ENCODE data around the gene FURIN. TPM values are rescaled to one million over a fixed set of nuclear protein-coding genes. Genes with fewer than 3 reads are reported as not detected.

Gene FURIN
- total and polyA plus RNA-seq, 9 of the 15 experiments (the other 6 are each of a cell fraction or from before 2014, with no cell fraction given): 0.92 to 99.9 (median 34.8) TPM

DNA sequence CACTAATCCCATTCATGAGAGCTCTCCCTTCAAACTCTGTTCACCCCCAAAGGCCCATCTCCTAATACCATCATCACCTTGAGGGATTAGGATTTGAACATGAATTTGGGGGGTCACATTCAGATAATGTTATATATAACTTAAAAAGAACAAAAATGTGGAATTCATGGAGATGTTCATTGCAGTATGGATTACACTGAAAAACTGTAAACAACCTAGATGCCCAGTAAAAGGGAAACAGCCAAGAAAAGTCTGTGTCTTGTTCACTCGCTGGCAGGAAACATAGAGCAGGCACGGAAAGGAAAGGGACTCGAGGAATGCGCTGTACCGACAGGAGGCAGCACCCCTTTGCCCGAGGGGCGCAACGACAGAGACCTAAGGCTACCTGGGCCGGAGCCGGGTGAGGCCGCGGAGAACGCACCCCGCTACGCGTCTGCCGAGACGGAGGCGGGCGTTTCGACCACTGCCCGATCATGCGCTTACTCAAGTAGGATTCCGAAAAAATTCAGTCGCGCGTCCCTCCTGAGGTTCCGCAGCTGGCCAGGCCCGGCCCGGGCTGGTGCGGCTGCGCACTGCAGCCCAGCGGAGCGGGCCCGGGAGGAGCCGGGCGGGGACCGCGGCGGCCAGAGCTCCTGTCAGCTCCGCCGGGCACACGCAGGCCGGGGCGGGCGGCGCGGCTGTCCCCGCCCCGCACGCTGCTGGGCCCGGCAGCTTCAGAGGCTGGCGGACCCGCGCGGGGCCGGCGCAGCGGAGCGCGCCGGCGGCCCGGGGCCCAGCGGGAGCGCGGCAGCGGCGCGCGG lies 33.9 kb downstream of the FURIN start (continued):
- TF ChIP-seq, protein P1, sequence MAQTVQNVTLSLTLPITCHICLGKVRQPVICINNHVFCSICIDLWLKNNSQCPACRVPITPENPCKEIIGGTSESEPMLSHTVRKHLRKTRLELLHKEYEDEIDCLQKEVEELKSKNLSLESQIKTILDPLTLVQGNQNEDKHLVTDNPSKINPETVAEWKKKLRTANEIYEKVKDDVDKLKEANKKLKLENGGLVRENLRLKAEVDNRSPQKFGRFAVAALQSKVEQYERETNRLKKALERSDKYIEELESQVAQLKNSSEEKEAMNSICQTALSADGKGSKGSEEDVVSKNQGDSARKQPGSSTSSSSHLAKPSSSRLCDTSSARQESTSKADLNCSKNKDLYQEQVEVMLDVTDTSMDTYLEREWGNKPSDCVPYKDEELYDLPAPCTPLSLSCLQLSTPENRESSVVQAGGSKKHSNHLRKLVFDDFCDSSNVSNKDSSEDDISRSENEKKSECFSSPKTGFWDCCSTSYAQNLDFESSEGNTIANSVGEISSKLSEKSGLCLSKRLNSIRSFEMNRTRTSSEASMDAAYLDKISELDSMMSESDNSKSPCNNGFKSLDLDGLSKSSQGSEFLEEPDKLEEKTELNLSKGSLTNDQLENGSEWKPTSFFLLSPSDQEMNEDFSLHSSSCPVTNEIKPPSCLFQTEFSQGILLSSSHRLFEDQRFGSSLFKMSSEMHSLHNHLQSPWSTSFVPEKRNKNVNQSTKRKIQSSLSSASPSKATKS (CRISPR knock-in tag; IDR thresholded peaks at IDR 0.05): no peak
- TF ChIP-seq KDM1A (IDR thresholded peaks at IDR 0.05) (no peak; a peak in 1 of 4 replicates), KDM5B (IDR thresholded peaks at IDR 0.05; ENCODE audit: insufficient replicate concordance, low read depth, low read length) (peak; percentile 60), RBBP5 (IDR thresholded peaks at IDR 0.05; ENCODE audit: borderline replicate concordance, insufficient read depth, low read length, poor library complexity, severe bottlenecking) (peak; percentile 53), SRSF3 (IDR thresholded peaks at IDR 0.05; ENCODE audit: insufficient read depth, low read length) (no peak), SPI1 (IDR thresholded peaks at IDR 0.05; ENCODE audit: borderline replicate concordance, low read depth, low read length) (no peak), MYC (IDR thresholded peaks at IDR 0.05; ENCODE audit: low read depth, low read length) (peak; percentile 39), MYC (CRISPR knock-in tag; IDR thresholded peaks at IDR 0.05; ENCODE audit: borderline replicate concordance, low read depth) (no peak; the same call in none of the 2 replicates), ETV6 (IDR thresholded peaks at IDR 0.05; ENCODE audit: borderline replicate concordance in 1 of 2, low read depth in 2 of 2, low read length in 1 of 2) (no peak), ETV6 (CRISPR knock-in tag; IDR thresholded peaks at IDR 0.05; ENCODE audit: borderline replicate concordance) (peak; percentile 79; the same call in 1 of the 2 replicates), SMC3 (conservative IDR thresholded peaks at IDR 0.05; ENCODE audit: insufficient read depth, low read depth, low read length) (no peak), IRF9 (tag; IDR thresholded peaks at IDR 0.05) (no peak), SUPT5H (IDR thresholded peaks at IDR 0.05) (peak; percentile 69), KLF1 (tag; IDR thresholded peaks at IDR 0.05) (no peak), ZFX (CRISPR knock-in tag; IDR thresholded peaks at IDR 0.05) (peak; percentile 90), BRD9 (IDR thresholded peaks at IDR 0.05; ENCODE audit: low read depth, partially characterized antibody) (peak; percentile 81), ZNF717 (CRISPR knock-in tag; IDR thresholded peaks at IDR 0.05) (no peak)

Data from K562 (cell line).